Endodermal cell (in vitro differentiated cells): ENCODE data around the gene CC2D2A. TPM values are rescaled to one million over a fixed set of nuclear protein-coding genes. Genes with fewer than 3 reads are reported as not detected.

ENCODE experiments used
- DNase-seq: peaks from one replicate; pipeline ENCODE4 v3.0.0-alpha.2; 2017
- H3K27ac ChIP-seq: 2 replicates; pipeline ENCODE4 v1.5.1; 2013; ENCODE audit warnings: mild to moderate bottlenecking, low read depth, low read length, moderate library complexity
- H3K27me3 ChIP-seq: 2 replicates; pipeline ENCODE4 v1.6.1; 2013; ENCODE audit warnings: mild to moderate bottlenecking, low read length, moderate library complexity; ENCODE audit not compliant: insufficient read depth, control insufficient read depth, poor library complexity, severe bottlenecking
- H3K36me3 ChIP-seq: 2 replicates; pipeline ENCODE4 v1.7.0; 2013; ENCODE audit warnings: mild to moderate bottlenecking, low read length, moderate library complexity; ENCODE audit not compliant: control insufficient read depth, insufficient read depth
- H3K4me1 ChIP-seq: one replicate; pipeline ENCODE4 v1.7.0; 2013; ENCODE audit warnings: low read length; ENCODE audit not compliant: control insufficient read depth, insufficient read depth
- H3K4me3 ChIP-seq: 2 replicates; pipeline ENCODE4 v1.5.1; 2013; ENCODE audit warnings: mild to moderate bottlenecking, low read length, moderate library complexity
- H3K9ac ChIP-seq: 2 replicates; pipeline ENCODE4 v1.6.1; 2013; ENCODE audit warnings: mild to moderate bottlenecking, low read length, moderate library complexity; ENCODE audit not compliant: poor library complexity, severe bottlenecking; ENCODE audit errors: extremely low read depth
- H3K9me3 ChIP-seq: 2 replicates; pipeline ENCODE4 v1.6.1; 2013; ENCODE audit warnings: mild to moderate bottlenecking, low read length, moderate library complexity; ENCODE audit not compliant: control insufficient read depth
- H3K27ac Mint-ChIP-seq: 2 replicates; pipeline ENCODE4 v1.8.0; 2020; ENCODE audit warnings: mixed read lengths
- H3K27me3 Mint-ChIP-seq: 2 replicates; pipeline ENCODE4 v1.8.0; 2021; ENCODE audit warnings: mild to moderate bottlenecking, mixed read lengths; ENCODE audit not compliant: insufficient read depth
- H3K36me3 Mint-ChIP-seq: 2 replicates; pipeline ENCODE4 v1.8.0; 2020; ENCODE audit warnings: low read depth, mixed read lengths
- H3K4me1 Mint-ChIP-seq: 2 replicates; pipeline ENCODE4 v1.8.0; 2020; ENCODE audit warnings: mixed read lengths
- H3K4me3 Mint-ChIP-seq: 2 replicates; pipeline ENCODE4 v1.8.0; 2020; ENCODE audit warnings: mild to moderate bottlenecking, moderate library complexity, mixed read lengths
- H3K9me3 Mint-ChIP-seq: 2 replicates; pipeline ENCODE4 v1.8.0; 2020; ENCODE audit warnings: mild to moderate bottlenecking, mixed read lengths
- WGBS, 2 experiments: methylation state at CpG; one replicate each; pipeline versions ENCODE4 v1.1.5 to v1.1.7; 2013; ENCODE audit warnings: missing lambda C conversion rate in 2 of 2, mixed read lengths in 1 of 2; ENCODE audit not compliant: insufficient coverage in 1 of 2, insufficient read length in 1 of 2; 5-methylcytosine and 5-hydroxymethylcytosine counted together
- total RNA-seq, 2 donors: library from RNA; stranded (reverse); fragmentation: NEBNext Ultra II Directional in 1 of 2; extraction: Animal tissue kit (Norgen Biotek cat#: 25700) in 1 of 2; gene quantifications; 2 replicates in 1 of 2; 3 replicates in 1 of 2; pipeline ENCODE4 v1.2.1, GENCODE V29; 2021
- TF ChIP-seq, protein P1 (sequence below): fragments of 200-600 bp; sonication (generic); conservative IDR thresholded peaks from 2 replicates; pipeline ENCODE4 v1.5.0; 2021; ENCODE audit warnings: antibody characterized with exemption, mild to moderate bottlenecking

The CC2D2A gene
- total RNA-seq, 2 donors from 2014 or later: 12.3 to 25.2 TPM

DNA sequence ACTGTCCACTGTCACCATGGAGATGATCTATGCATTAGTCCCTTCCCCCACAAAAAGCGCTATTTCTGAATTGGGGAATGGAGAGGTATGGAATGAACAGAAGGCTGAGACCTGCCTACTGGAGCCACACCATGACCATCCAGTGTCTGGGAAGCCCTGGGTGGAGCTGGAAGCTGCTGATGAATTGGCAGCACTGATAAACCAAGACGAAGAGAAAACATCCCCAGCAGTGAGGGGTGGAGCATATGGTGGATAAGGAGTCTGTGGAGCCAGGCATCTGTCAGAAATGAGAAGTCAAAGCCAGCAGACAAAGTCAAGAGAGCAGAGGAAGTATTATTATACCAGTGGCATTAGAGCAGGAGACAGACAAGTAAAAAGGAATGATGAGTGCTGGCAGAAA lies 13.2 kb downstream of the CC2D2A start:
- peaks cover 20% of the 10 kb centered on the region for H3K9me3 Mint-ChIP-seq
- TF ChIP-seq, protein P1, sequence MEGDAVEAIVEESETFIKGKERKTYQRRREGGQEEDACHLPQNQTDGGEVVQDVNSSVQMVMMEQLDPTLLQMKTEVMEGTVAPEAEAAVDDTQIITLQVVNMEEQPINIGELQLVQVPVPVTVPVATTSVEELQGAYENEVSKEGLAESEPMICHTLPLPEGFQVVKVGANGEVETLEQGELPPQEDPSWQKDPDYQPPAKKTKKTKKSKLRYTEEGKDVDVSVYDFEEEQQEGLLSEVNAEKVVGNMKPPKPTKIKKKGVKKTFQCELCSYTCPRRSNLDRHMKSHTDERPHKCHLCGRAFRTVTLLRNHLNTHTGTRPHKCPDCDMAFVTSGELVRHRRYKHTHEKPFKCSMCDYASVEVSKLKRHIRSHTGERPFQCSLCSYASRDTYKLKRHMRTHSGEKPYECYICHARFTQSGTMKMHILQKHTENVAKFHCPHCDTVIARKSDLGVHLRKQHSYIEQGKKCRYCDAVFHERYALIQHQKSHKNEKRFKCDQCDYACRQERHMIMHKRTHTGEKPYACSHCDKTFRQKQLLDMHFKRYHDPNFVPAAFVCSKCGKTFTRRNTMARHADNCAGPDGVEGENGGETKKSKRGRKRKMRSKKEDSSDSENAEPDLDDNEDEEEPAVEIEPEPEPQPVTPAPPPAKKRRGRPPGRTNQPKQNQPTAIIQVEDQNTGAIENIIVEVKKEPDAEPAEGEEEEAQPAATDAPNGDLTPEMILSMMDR: no peak
- no peaks in the 10 kb centered on the region for H3K27me3 ChIP-seq

DNA sequence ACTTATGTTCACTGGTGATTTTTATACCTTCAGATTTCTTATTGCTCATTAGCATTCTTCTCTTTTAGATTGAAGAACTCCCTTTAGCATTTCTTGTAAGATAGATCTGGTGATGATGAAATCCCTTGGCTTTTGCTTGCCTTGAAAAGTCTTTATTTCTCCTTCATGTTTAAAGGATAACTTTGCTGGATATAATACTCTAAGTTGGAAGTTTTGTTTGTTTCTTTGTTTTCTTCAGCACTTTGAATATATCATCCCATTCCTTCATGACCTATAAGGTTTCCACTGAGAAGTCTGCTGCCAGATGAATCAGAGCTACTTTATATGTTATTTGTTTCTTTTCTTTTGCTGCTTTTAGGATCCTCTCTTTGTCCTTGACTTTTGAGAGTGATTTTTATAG lies 18.5 kb downstream of the CC2D2A start:
- peaks cover 54% of the 10 kb centered on the region for H3K36me3 Mint-ChIP-seq
- no peaks in the 10 kb centered on the region for H3K27me3 Mint-ChIP-seq

More for the DNA sequence above, 13.2 kb downstream of the CC2D2A start:
- H3K4me3 Mint-ChIP-seq: no peak overlapping the region
- peaks cover 32% of the 10 kb centered on the region for H3K36me3 Mint-ChIP-seq
- WGBS, 2 experiments: 67% methylated on average over 2 of the region's 2 CpGs; no CpG with 5 or more reads in 1 of the 2 experiments
- peaks cover 12% of the 10 kb centered on the region for H3K36me3 ChIP-seq
- no peak overlapping the region for H3K9ac ChIP-seq
- H3K27me3 Mint-ChIP-seq: no peaks in the 10 kb centered on the region
- H3K4me3 ChIP-seq: peak overlapping the region; percentile 61
- peaks cover 13% of the 10 kb centered on the region for H3K4me1 ChIP-seq
- peak; percentile 63 for DNase-seq
- peaks cover 18% of the 10 kb centered on the region for H3K9me3 ChIP-seq
- no peak overlapping the region for H3K27ac Mint-ChIP-seq
- H3K27ac ChIP-seq: no peak overlapping the region
- H3K4me1 Mint-ChIP-seq: peaks cover 27% of the 10 kb centered on the region

DNA sequence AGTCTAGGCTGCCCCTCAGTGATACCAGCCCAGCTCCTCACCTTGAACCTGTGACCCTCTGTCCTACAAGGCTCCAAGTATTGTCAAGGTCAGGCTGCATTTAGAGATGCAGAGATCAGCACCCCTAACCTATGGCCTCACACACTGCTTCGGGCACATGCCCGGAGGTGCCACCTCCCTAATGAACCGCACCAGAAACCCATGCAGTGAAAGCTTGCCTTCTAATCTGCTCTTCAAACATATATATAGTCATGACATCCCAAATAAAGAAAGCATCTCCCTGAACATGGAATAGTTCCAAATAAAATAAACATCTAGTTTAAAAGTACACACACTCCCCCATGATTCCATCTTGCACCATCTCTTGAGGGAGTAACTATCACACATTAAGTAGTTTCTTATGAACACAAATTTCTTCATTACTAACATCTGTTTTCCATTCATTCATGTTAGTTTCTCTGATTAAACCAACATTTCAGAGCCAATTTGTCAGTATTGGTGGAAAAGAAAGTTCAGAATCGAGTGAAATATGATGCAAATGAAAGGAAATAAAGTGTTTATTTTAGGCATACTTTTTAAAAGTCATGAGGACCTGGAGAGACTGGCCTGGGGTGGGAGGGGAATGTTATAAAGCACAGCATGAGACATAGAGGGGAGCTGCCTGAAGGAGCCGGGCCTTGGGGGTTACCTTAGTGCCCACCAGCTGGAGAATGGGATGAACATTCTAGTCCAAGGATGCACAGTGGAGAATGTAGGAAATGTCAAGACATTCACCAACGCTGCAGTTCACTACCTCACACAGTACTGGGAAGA lies 19.2 kb downstream of the CC2D2A start:
- TF ChIP-seq, protein P1: no peak
- Histone ChIP-seq H3K9ac (no peak overlapping the region), H3K27ac (no peak overlapping the region), H3K36me3 (no peaks in the 10 kb centered on the region), H3K4me1 (no peaks in the 10 kb centered on the region), H3K27me3 (no peaks in the 10 kb centered on the region), H3K4me3 (no peak overlapping the region), H3K9me3 (peaks cover 23% of the 10 kb centered on the region)
- Mint-ChIP-seq H3K27me3 (no peaks in the 10 kb centered on the region), H3K36me3 (peaks cover 54% of the 10 kb centered on the region), H3K27ac (no peak overlapping the region), H3K4me3 (no peak overlapping the region), H3K9me3 (peaks cover 33% of the 10 kb centered on the region), H3K4me1 (peaks cover 6% of the 10 kb centered on the region)
- no peak for DNase-seq
- 89 to 100% methylated on average over 4 to 6 of the region's 6 CpGs for WGBS, 2 experiments

More for the DNA sequence above, 18.5 kb downstream of the CC2D2A start:
- Histone ChIP-seq H3K9ac (no peak overlapping the region), H3K4me3 (no peak overlapping the region), H3K36me3 (no peaks in the 10 kb centered on the region), H3K27ac (no peak overlapping the region), H3K27me3 (no peaks in the 10 kb centered on the region), H3K4me1 (peaks cover 3% of the 10 kb centered on the region), H3K9me3 (peaks cover 23% of the 10 kb centered on the region)
- no peak for DNase-seq
- TF ChIP-seq, protein P1: no peak
- peaks cover 33% of the 10 kb centered on the region for H3K9me3 Mint-ChIP-seq
- no peak overlapping the region for H3K27ac Mint-ChIP-seq
- H3K4me3 Mint-ChIP-seq: no peak overlapping the region
- H3K4me1 Mint-ChIP-seq: peaks cover 12% of the 10 kb centered on the region
